GM19035 (cell line): ENCODE results near the gene ANO8.
A peak's percentile ranks its signal among the peaks of the same experiment; 100 is the strongest.
"Not testable (repeated sequence)": the region's sequence is repeated elsewhere in the genome, so short reads cannot be mapped to it uniquely, and the experiment has no call there.

ENCODE experiments used
- ATAC-seq: cut with Tn5 transposase; IDR thresholded peaks from one replicate; pipeline ENCODE4 v1.9.1; 2021; ENCODE audit not compliant: unreplicated experiment

ANO8 gene

GRCh38 chr19:17292301-17293074 is 42.2 kb downstream of the ANO8 start:
- ATAC-seq, result peak; percentile 83

- ATAC-seq, result no peak
Measured at GRCh38 chr19:17289489-17289888, 45.2 kb downstream of the ANO8 start.

GRCh38 chr19:17286752-17287151 is 47.9 kb downstream of the ANO8 start:
- no peak for ATAC-seq

GRCh38 chr19:17286263-17286662 is 48.4 kb downstream of the ANO8 start:
- ATAC-seq, result no peak

- ATAC-seq, result no peak
Measured at GRCh38 chr19:17285415-17286135, 49.1 kb downstream of the ANO8 start.

GRCh38 chr19:17283504-17283996 is 51.1 kb downstream of the ANO8 start:
- no peak for ATAC-seq

- ATAC-seq, result peak; percentile 72
Measured at GRCh38 chr19:17282488-17283125, 52.0 kb downstream of the ANO8 start.

- peak; percentile 38 for ATAC-seq
Measured at GRCh38 chr19:17281391-17282304, 53.0 kb downstream of the ANO8 start, which contains the start of gene ANKLE1. TSS of gene ANKLE1 (plus strand) at chr19:17281901. CDS start at chr19:17281921, 20 bp downstream.

GRCh38 chr19:17279436-17279835 is 55.2 kb downstream of the ANO8 start:
- ATAC-seq, result no peak

GRCh38 chr19:17275441-17276175 is 59.0 kb downstream of the ANO8 start:
- no peak for ATAC-seq

- ATAC-seq, result not testable (repeated sequence)
Measured at GRCh38 chr19:17274892-17275291, 59.8 kb downstream of the ANO8 start.
